ENCODE measurements around the gene HIVEP1.
A peak's percentile ranks its signal among the peaks of the same experiment; 100 is the strongest.

DNA sequence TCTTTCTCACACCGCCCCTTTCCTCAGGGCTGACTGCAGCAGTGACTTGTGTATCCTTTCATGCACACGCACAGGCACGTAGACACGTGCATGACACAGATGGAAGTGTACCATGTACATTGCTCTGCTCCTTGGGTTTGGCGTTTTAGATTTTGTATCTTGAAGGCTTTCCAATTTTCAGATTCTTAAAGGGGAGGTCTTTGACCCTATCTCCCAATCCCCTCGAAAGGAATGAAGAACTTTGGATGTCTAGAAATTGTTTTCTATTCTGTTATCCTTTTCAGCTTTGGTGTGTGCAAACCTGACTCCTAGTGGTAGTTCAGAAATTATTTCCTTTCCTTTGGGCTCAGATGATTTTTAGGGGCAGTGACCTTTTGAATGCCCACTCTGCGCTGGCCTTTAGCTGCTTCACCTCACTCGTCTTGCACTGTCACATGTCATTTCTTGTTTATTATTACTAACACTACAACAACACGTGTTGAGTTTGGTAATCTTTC, 63.0 kb downstream of the HIVEP1 start:
- TF ChIP-seq, protein P1, sequence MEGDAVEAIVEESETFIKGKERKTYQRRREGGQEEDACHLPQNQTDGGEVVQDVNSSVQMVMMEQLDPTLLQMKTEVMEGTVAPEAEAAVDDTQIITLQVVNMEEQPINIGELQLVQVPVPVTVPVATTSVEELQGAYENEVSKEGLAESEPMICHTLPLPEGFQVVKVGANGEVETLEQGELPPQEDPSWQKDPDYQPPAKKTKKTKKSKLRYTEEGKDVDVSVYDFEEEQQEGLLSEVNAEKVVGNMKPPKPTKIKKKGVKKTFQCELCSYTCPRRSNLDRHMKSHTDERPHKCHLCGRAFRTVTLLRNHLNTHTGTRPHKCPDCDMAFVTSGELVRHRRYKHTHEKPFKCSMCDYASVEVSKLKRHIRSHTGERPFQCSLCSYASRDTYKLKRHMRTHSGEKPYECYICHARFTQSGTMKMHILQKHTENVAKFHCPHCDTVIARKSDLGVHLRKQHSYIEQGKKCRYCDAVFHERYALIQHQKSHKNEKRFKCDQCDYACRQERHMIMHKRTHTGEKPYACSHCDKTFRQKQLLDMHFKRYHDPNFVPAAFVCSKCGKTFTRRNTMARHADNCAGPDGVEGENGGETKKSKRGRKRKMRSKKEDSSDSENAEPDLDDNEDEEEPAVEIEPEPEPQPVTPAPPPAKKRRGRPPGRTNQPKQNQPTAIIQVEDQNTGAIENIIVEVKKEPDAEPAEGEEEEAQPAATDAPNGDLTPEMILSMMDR (IDR thresholded peaks at IDR 0.05): peak; percentile 12 to 54 (median 40)
- TF ChIP-seq POLR2A (IDR thresholded peaks at IDR 0.05): no peak

Data from body of pancreas (tissue), 4 donors.